Naive thymus-derived CD4-positive, alpha-beta T cell (primary cell): ENCODE results near the gene GRB10. TPM values are rescaled to one million over a fixed set of nuclear protein-coding genes. Genes with fewer than 3 reads are reported as not detected.

Experiments
- ATAC-seq: fragments of 150-1000 bp; cut with Tn5 transposase; 2 replicates; pipeline ENCODE4 v1.10.0; 2021; ENCODE audit warnings: mild to moderate bottlenecking, moderate library complexity
- CTCF ChIA-PET: fragments of 350-600 bp; sonication (Branson Sonifier 250); formaldehyde crosslinking; loops from one replicate; lab custom pipeline; 2021; ENCODE audit warnings: antibody characterized with exemption; lab: Charles Lee
- POLR2A ChIA-PET: fragments of 350-600 bp; sonication (Branson Sonifier 250); formaldehyde crosslinking; loops from one replicate; lab custom pipeline; 2021; ENCODE audit warnings: antibody characterized with exemption, inconsistent platforms; lab: Charles Lee
- DNase-seq, 9 donors: peaks; one replicate each; pipeline versions ENCODE4 v3.0.0 to v3.0.0-alpha.2; 2020 to 2022; ENCODE audit warnings: mixed read lengths in 1 of 9
- H3K27ac ChIP-seq: one replicate; pipeline ENCODE4 v1.7.0; 2013; ENCODE audit warnings: mild to moderate bottlenecking, low read depth, low read length, moderate library complexity
- H3K27me3 ChIP-seq, 2 donors: one replicate each; pipeline ENCODE4 v1.7.0; 2013; ENCODE audit warnings: low read length in 2 of 2, mild to moderate bottlenecking in 2 of 2, moderate library complexity in 2 of 2; ENCODE audit not compliant: control insufficient read depth in 2 of 2, insufficient read depth in 2 of 2
- H3K36me3 ChIP-seq, 3 experiments: 1 replicate in 2 of 3; 2 replicates in 1 of 3; pipeline ENCODE4 v1.7.0; 2013; ENCODE audit warnings: low read length in 3 of 3, mild to moderate bottlenecking in 3 of 3, moderate library complexity in 1 of 3; ENCODE audit not compliant: insufficient read depth in 3 of 3, control insufficient read depth in 2 of 3
- H3K4me1 ChIP-seq, 2 donors: one replicate each; pipeline ENCODE4 v1.7.0; 2013; ENCODE audit warnings: low read length in 2 of 2, mild to moderate bottlenecking in 2 of 2, moderate library complexity in 1 of 2; ENCODE audit not compliant: control insufficient read depth in 2 of 2, insufficient read depth in 2 of 2
- H3K4me3 ChIP-seq: 2 replicates; pipeline ENCODE4 v1.7.0; 2013; ENCODE audit warnings: mild to moderate bottlenecking, low read length
- H3K9me3 ChIP-seq, 3 experiments: 1 replicate in 2 of 3; 2 replicates in 1 of 3; pipeline ENCODE4 v1.7.0; 2013; ENCODE audit warnings: low read length in 3 of 3; ENCODE audit not compliant: control insufficient read depth in 2 of 3
- H3K27ac Mint-ChIP-seq, 9 donors: one replicate each; pipeline ENCODE4 v1.8.0; 2020 to 2022; ENCODE audit warnings: mixed read lengths in 9 of 9, mild to moderate bottlenecking in 8 of 9, moderate library complexity in 5 of 9, inconsistent platforms in 2 of 9
- H3K27me3 Mint-ChIP-seq, 5 donors: one replicate each; pipeline ENCODE4 v1.8.0; 2021 to 2022; ENCODE audit warnings: mixed read lengths in 5 of 5, mild to moderate bottlenecking in 1 of 5
- H3K36me3 Mint-ChIP-seq, 5 donors: one replicate each; pipeline ENCODE4 v1.8.0; 2020 to 2022; ENCODE audit warnings: mixed read lengths in 5 of 5, mild to moderate bottlenecking in 3 of 5, inconsistent platforms in 1 of 5
- H3K4me1 Mint-ChIP-seq, 7 donors: one replicate each; pipeline ENCODE4 v1.8.0; 2020 to 2022; ENCODE audit warnings: mixed read lengths in 7 of 7, mild to moderate bottlenecking in 3 of 7, inconsistent platforms in 1 of 7
- H3K4me3 Mint-ChIP-seq, 10 donors: one replicate each; pipeline ENCODE4 v1.8.0; 2020 to 2022; ENCODE audit warnings: mild to moderate bottlenecking in 10 of 10, mixed read lengths in 10 of 10, moderate library complexity in 6 of 10, inconsistent platforms in 2 of 10
- H3K9me3 Mint-ChIP-seq, 11 donors: one replicate each; pipeline ENCODE4 v1.8.0; 2020 to 2022; ENCODE audit warnings: mixed read lengths in 11 of 11, mild to moderate bottlenecking in 4 of 11, inconsistent platforms in 1 of 11, moderate library complexity in 1 of 11
- intact Hi-C, 2 donors: fragments of 100-400 bp; cut with micrococcal nuclease; formaldehyde crosslinking; loops; one replicate each; pipeline ENCODE4 v1.15.1; 2023
- polyA plus RNA-seq, 2 donors: library from polyadenylated mRNA; unstranded; fragments of 300-500 nt; fragmentation: Illumina TruSeq; gene quantifications; one replicate each; pipeline ENCODE4 v1.2.3, GENCODE V29; 2021
- total RNA-seq, 6 experiments: library from RNA in 5 of 6; stranded (reverse) in 5 of 6; gene quantifications; 1 replicate in 5 of 6; 2 replicates in 1 of 6; pipeline ENCODE4 v1.2.3 and lab custom pipeline; 2021 to 2026

Gene GRB10
- total and polyA plus RNA-seq, 7 experiments from 2014 or later = 2.6 to 10.6 (median 6.2) TPM

GRCh38 chr7:50728184-50728583 lies 54.5 kb downstream of the GRB10 start:
- POLR2A ChIA-PET = no interaction called here
- no peaks in the 10 kb centered on the region for H3K36me3 ChIP-seq
- H3K27ac Mint-ChIP-seq = no peak overlapping the region
- no peak overlapping the region for H3K4me3 Mint-ChIP-seq
- H3K27ac ChIP-seq = no peak overlapping the region
- peaks cover 0 to 22% (median 13%) of the 10 kb centered on the region in 7 donors for H3K4me1 Mint-ChIP-seq
- CTCF ChIA-PET = interaction anchor here (1.5 kb wide), 1 partner anchor 12 kb away, joined by 4 read pairs; no protein-coding TSS in a partner anchor
- H3K27me3 Mint-ChIP-seq = peaks cover 0 to 4% (median 0%) of the 10 kb centered on the region in 5 donors
- H3K36me3 Mint-ChIP-seq = peaks cover 0 to 7% (median 3%) of the 10 kb centered on the region in 5 donors
- no peaks in the 10 kb centered on the region for H3K9me3 ChIP-seq
- no peaks in the 10 kb centered on the region for H3K9me3 Mint-ChIP-seq
- intact Hi-C loops = no loop called here
- H3K27me3 ChIP-seq = no peaks in the 10 kb centered on the region
- H3K4me1 ChIP-seq = peaks cover 0 to 3% of the 10 kb centered on the region in 2 donors
- DNase-seq (no peak), ATAC-seq (no peak)
- H3K4me3 ChIP-seq = no peak overlapping the region

- Histone ChIP-seq H3K36me3 (no peaks in the 10 kb centered on the region), H3K27me3 (no peaks in the 10 kb centered on the region), H3K4me1 (peaks cover 0 to 3% of the 10 kb centered on the region in 2 donors), H3K27ac (no peak overlapping the region), H3K9me3 (no peaks in the 10 kb centered on the region), H3K4me3 (no peak overlapping the region)
- no peaks in the 10 kb centered on the region for H3K9me3 Mint-ChIP-seq
- intact Hi-C loops = no loop called here
- peaks cover 0 to 6% (median 3%) of the 10 kb centered on the region in 5 donors for H3K36me3 Mint-ChIP-seq
- H3K4me1 Mint-ChIP-seq = peaks cover 0 to 22% (median 13%) of the 10 kb centered on the region in 7 donors
- DNase-seq (no peak), ATAC-seq (no peak)
- ChIA-PET POLR2A (no interaction called here), CTCF (interaction anchor here (1.5 kb wide), 1 partner anchor 12 kb away, joined by 4 read pairs; no protein-coding TSS in a partner anchor)
- H3K27ac Mint-ChIP-seq = no peak overlapping the region
- peaks cover 0 to 4% (median 0%) of the 10 kb centered on the region in 5 donors for H3K27me3 Mint-ChIP-seq
- H3K4me3 Mint-ChIP-seq = no peak overlapping the region
Observed at GRCh38 chr7:50727711-50728110, 55.0 kb downstream of the GRB10 start.

- Histone ChIP-seq H3K4me3 (no peak overlapping the region), H3K27me3 (no peaks in the 10 kb centered on the region), H3K27ac (no peak overlapping the region), H3K4me1 (peaks cover 0 to 3% of the 10 kb centered on the region in 2 donors), H3K9me3 (no peaks in the 10 kb centered on the region), H3K36me3 (no peaks in the 10 kb centered on the region)
- DNase-seq (no peak), ATAC-seq (no peak)
- H3K4me1 Mint-ChIP-seq = peaks cover 0 to 22% (median 13%) of the 10 kb centered on the region in 7 donors
- H3K27ac Mint-ChIP-seq = no peak overlapping the region
- H3K36me3 Mint-ChIP-seq = peaks cover 0 to 4% (median 2%) of the 10 kb centered on the region in 5 donors
- H3K9me3 Mint-ChIP-seq = no peaks in the 10 kb centered on the region
- intact Hi-C loops = no loop called here
- ChIA-PET CTCF (interaction anchor here (1.5 kb wide), 1 partner anchor 13 kb away, joined by 4 read pairs; no protein-coding TSS in a partner anchor), POLR2A (no interaction called here)
- no peak overlapping the region for H3K4me3 Mint-ChIP-seq
- peaks cover 0 to 4% (median 0%) of the 10 kb centered on the region in 5 donors for H3K27me3 Mint-ChIP-seq
Observed at GRCh38 chr7:50727072-50727471, 55.6 kb downstream of the GRB10 start.

- intact Hi-C loops = no loop called here
- Histone ChIP-seq H3K4me1 (peaks cover 0 to 3% of the 10 kb centered on the region in 2 donors), H3K9me3 (no peaks in the 10 kb centered on the region), H3K27ac (no peak overlapping the region), H3K4me3 (no peak overlapping the region), H3K36me3 (no peaks in the 10 kb centered on the region), H3K27me3 (no peaks in the 10 kb centered on the region)
- no peaks in the 10 kb centered on the region for H3K9me3 Mint-ChIP-seq
- DNase-seq (no peak), ATAC-seq (no peak)
- no peak overlapping the region for H3K4me3 Mint-ChIP-seq
- peaks cover 0 to 4% (median 2%) of the 10 kb centered on the region in 5 donors for H3K36me3 Mint-ChIP-seq
- peaks cover 0 to 22% (median 13%) of the 10 kb centered on the region in 7 donors for H3K4me1 Mint-ChIP-seq
- ChIA-PET CTCF (no interaction called here), POLR2A (no interaction called here)
- H3K27ac Mint-ChIP-seq = peak overlapping the region in 2 of 9 donors; percentile 11 to 32
- peaks cover 0 to 3% (median 0%) of the 10 kb centered on the region in 5 donors for H3K27me3 Mint-ChIP-seq
Observed at GRCh38 chr7:50725774-50726173, 56.9 kb downstream of the GRB10 start.

- H3K4me1 Mint-ChIP-seq = peaks cover 0 to 22% (median 13%) of the 10 kb centered on the region in 7 donors
- H3K27ac Mint-ChIP-seq = peak overlapping the region in 4 of 9 donors; percentile 11 to 72 (median 70)
- H3K4me3 ChIP-seq = no peak overlapping the region
- CTCF ChIA-PET = no interaction called here
- POLR2A ChIA-PET = interaction anchor here (1.1 kb wide), 1 partner anchor 15 kb away, joined by 3 read pairs; no protein-coding TSS in a partner anchor
- no peaks in the 10 kb centered on the region for H3K27me3 ChIP-seq
- H3K4me3 Mint-ChIP-seq = peak overlapping the region in 6 of 10 donors; percentile 5 to 67 (median 38)
- ATAC-seq (peak; percentile 51), DNase-seq (peak in 3 of 9 donors; percentile 7 to 25 (median 10))
- peaks cover 0 to 3% (median 0%) of the 10 kb centered on the region in 5 donors for H3K27me3 Mint-ChIP-seq
- no peak overlapping the region for H3K27ac ChIP-seq
- peaks cover 0 to 4% (median 2%) of the 10 kb centered on the region in 5 donors for H3K36me3 Mint-ChIP-seq
- peaks cover 0 to 3% of the 10 kb centered on the region in 2 donors for H3K4me1 ChIP-seq
- no peaks in the 10 kb centered on the region for H3K36me3 ChIP-seq
- H3K9me3 ChIP-seq = no peaks in the 10 kb centered on the region
- no peaks in the 10 kb centered on the region for H3K9me3 Mint-ChIP-seq
- intact Hi-C loops = loop anchor here in 1 of 2 donors (1.0 kb wide), 1 partner anchor 15 kb away; no protein-coding TSS in a partner anchor
Observed at GRCh38 chr7:50724526-50725520, 57.9 kb downstream of the GRB10 start.

- H3K9me3 Mint-ChIP-seq = no peaks in the 10 kb centered on the region
- Histone ChIP-seq H3K4me3 (no peak overlapping the region), H3K27me3 (no peaks in the 10 kb centered on the region), H3K27ac (no peak overlapping the region), H3K4me1 (peaks cover 0 to 3% of the 10 kb centered on the region in 2 donors), H3K9me3 (no peaks in the 10 kb centered on the region), H3K36me3 (no peaks in the 10 kb centered on the region)
- peak overlapping the region in 1 of 9 donors; percentile 22 for H3K27ac Mint-ChIP-seq
- CTCF ChIA-PET = no interaction called here
- H3K4me1 Mint-ChIP-seq = peaks cover 0 to 25% (median 16%) of the 10 kb centered on the region in 7 donors
- intact Hi-C loops = loop anchor here in 1 of 2 donors (1.0 kb wide), 1 partner anchor 16 kb away; no protein-coding TSS in a partner anchor
- H3K27me3 Mint-ChIP-seq = peaks cover 0 to 3% (median 0%) of the 10 kb centered on the region in 5 donors
- POLR2A ChIA-PET = no interaction called here
- DNase-seq (no peak), ATAC-seq (no peak)
- peak overlapping the region in 2 of 10 donors; percentile 5 to 17 for H3K4me3 Mint-ChIP-seq
- peaks cover 0 to 4% (median 0%) of the 10 kb centered on the region in 5 donors for H3K36me3 Mint-ChIP-seq
Observed at GRCh38 chr7:50723888-50724287, 58.8 kb downstream of the GRB10 start.
